IPS DF 4.7 (cell line): ENCODE results near the gene PCDHB15.
"Not testable (repeated sequence)": the region's sequence is repeated elsewhere in the genome, so short reads cannot be mapped to it uniquely, and the experiment has no call there.

Source experiments
- DNase-seq: peaks from one replicate; pipeline ENCODE4 v3.0.0-alpha.2; 2013; ENCODE audit warnings: low spot score; ENCODE audit errors: extremely low read depth

Gene PCDHB15

DNA sequence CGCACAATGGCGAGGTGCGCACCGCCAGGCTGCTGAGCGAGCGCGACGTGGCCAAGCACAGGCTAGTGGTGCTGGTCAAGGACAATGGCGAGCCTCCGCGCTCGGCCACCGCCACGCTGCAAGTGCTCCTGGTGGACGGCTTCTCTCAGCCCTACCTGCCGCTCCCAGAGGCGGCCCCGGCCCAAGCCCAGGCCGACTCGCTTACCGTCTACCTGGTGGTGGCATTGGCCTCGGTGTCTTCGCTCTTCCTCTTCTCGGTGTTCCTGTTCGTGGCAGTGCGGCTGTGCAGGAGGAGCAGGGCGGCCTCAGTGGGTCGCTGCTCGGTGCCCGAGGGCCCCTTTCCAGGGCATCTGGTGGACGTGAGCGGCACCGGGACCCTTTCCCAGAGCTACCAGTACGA, 2.2 kb downstream of the PCDHB15 start:
- DNase-seq = not testable (repeated sequence)

GRCh38 chr5:141250576-141250975, 5.4 kb downstream of the PCDHB15 start:
- no peak for DNase-seq

- DNase-seq = no peak
Measured at GRCh38 chr5:141258464-141258863, 13.3 kb downstream of the PCDHB15 start.

DNA sequence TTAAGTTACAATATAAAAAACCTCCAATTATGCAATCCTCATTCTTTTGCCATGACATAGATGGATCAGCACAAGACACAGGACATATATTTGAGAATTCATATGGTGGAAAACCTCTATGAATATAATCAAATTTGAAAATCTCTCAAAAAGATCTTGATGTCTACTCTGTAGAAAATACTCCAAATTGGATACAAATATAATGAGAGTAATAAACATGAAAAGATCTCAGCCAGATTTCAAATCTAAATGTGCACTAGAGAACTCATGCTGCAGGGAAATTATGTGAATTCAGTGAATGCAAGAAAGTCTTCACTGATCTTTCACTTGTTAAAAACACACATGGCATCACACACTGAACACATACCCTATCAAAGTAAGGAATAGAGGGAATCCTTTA, 13.8 kb downstream of the PCDHB15 start:
- no peak for DNase-seq

- no peak for DNase-seq
Measured at GRCh38 chr5:141260458-141261237, 15.5 kb downstream of the PCDHB15 start.

DNA sequence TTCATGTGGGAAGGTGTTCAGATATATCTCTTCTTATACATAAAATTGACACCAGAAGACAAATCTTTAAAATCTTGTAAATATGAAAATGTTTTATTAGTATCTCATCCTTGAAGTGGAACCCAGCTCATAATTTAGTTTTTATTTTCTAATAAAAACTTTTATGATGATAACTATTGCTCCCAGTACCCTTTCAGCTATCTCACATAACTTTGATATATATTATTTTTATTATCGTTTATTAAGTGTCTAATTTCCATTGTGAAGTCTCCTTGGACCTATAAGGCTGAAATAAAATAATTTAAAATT, 16.0 kb downstream of the PCDHB15 start:
- no peak for DNase-seq

GRCh38 chr5:141269195-141269594, 24.0 kb downstream of the PCDHB15 start:
- DNase-seq = no peak

DNA sequence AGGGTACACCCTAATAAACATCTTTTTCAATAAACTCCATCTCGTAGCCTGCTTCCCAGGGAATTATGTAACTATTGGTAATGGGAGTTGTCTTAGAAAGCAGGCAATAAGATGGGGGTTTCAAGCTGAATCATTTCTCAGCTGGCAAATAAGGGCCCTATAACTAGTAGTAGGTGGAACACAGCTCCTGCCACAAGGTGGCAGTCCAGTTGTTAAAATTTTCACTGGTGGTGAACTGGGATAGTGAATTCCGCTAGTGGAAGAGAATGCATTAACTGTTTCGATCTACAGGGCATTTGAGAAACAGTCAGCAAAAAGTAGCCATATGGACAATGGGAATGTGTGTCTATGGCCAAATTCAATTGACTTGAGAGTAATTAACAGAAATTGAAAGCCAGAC, 27.7 kb downstream of the PCDHB15 start:
- DNase-seq = no peak

DNA sequence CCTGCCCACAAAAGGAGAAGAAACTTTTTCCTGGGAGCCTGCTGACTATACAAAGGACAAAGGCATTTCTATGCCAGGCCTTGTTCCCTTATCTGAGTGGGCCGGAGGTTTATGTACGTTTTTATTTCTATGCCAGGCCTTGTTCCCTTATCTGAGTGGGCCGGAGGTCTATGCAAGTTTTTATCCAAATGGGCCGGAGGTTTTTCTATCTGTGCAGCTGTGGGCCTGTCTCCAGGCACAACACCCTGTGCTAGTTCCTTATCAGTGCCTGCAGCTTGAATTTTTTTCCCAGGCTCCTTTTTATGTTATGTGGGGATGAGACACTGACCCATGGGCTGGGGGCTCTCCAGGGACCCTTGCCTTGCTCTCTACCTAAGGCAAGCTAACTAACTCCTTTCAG, 53.2 kb downstream of the PCDHB15 start:
- no peak for DNase-seq
